HG03045 (cell line): ENCODE measurements around the gene MAD2L2.
"Not testable (repeated sequence)": the region's sequence is repeated elsewhere in the genome, so short reads cannot be mapped to it uniquely, and the experiment has no call there.

Experiments
- ATAC-seq: cut with Tn5 transposase; IDR thresholded peaks from one replicate; pipeline ENCODE4 v1.9.1; 2021; ENCODE audit warnings: mild to moderate bottlenecking, moderate library complexity; ENCODE audit not compliant: unreplicated experiment

The MAD2L2 gene

DNA sequence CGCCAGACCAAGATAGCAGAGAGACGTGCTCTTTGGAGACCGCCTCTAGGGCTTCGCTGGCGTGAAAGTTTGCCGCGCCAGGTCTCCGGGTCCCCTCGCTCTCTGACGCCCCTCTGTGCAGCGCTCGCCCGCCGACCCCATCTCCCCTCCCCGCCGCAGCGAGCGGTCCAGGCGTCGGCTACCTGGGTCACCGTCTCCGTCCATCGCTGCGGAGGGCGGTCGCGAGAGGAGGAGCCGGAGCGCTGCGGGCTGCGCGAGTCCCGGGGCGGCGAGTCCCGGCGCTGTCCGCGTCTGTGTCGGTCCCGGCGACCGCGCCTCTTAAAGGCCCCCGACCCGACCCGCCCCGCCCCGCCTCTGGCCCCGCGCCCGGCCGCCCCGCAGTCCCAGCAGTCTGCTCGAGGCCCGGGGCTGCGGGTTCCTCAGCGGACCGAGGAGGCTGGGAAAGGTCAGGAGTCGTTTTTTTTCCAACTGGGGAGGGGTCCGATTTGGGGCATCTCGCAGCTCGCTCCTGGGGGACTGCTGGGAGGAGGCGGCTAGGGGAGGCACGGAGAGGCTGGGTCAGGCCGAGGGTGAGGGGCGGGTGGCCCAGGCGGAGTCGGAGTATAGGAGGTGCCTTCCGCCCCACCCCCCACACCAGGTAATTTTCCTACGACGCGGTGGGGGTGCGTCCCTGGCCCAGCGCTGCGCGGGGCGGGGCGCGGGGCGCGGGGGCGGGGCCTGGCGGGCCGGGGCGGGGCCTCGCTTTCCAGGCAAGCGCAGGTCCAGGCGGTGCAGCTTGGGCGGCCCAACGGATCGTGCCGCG lies 26.6 kb downstream of the MAD2L2 start, which contains the start of the genes FBXO2 and FBXO44:
Gene FBXO2, minus strand, starts transcription at position 293 of the 802 bp plus-strand sequence. Its CDS starts 89 bp downstream, at position 204.
Gene FBXO44, plus strand, starts transcription at position 741 of the 802 bp plus-strand sequence. CDS start 959 bp downstream, outside the sequence.
- peak; percentile 78 for ATAC-seq

DNA sequence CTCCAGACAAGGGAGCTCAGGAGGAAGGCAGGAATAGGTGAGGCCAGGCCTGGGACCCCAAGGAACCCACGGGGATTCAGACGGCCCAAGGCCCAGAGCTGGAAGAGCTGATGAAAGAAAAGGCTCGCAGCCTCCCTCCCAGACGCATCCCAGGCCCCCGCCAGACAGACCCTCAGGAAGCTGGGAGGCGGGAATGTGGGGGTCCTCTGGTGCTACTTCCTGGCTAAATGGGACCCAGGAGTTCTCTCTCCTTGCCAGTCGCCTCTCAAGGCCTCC lies 27.1 kb downstream of the MAD2L2 start:
- no peak for ATAC-seq

DNA sequence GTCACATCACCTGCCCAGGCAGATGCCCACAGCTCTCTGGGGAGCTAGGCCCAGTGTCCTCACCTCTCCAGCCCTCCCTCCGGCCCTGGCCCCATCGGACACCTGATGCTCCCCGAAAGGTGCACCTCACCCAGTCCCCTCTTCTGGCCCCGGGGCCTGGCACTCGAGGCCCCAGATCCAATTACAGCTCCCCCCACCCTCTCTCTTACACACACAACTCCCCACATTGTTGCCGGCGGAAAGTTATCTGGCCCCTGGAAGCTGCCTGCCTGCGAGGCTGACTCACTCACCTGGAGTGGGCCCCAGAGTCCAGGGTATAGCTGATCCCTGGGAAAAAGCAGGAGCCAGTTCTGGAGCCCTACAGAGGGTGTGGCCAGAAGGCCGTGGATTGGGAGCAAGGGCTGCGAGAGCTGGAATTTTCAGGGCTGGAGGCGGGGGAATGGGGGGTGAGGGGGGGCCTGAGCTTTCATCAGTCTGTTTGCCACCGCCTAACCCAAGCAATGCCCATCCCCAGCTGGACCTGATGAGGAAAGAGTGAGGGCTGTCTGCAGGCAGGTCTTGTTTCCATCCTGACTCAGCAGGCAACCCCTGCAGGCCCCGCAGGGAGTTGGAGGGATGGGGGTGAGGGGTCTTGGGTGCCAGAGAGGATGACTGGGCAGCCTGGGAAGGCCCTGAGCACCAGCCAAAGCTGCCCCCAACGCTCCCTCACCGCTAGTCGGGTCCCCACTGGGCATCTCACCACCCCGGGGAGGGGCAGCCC lies 27.7 kb downstream of the MAD2L2 start:
- no peak for ATAC-seq

DNA sequence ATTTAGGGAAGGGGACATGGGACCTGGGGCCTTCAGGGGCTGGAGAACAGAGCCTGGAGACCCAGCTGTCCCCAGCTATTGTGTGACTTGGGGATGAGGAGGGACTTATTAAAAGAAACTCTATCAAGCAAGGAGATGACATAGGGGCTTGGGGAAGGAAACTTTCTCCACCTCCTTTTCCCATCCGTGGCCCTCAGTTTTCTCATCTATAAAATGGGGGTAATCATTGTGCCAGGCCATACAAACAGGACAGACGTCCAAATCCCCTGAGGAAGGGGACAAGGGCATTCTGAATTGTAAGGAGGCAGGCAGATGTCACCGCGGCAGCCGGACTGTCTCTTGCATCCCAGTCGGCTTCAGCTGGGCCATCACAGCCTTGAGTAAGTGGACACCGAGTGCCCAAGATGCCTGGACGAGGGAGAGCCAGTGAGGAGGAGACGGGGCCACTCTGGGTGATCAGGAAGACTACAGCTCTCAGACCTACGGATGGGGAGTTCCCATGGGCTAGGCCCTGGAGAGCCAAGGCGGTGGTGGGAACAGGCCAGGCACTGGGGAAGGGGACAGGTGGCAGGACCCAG lies 28.7 kb downstream of the MAD2L2 start:
- ATAC-seq = no peak

DNA sequence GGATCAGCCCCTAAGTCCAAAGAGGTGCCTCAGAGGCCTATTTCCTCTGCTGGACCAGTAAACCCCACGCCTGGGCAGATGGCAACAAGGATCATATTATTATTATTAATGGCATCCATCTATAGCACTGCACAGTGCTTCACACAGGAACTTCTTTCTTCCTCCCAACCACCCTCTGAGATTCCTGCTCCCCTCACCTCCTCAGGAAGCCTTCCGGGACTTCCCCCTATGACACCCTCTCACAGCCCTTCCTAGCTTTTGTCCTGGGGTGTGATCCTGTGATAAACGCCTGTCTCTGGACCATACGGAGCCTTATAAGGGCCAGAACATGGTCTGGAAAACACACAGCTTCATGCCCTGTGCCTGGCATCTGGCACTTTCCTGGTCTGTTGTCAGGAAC lies 29.9 kb downstream of the MAD2L2 start:
- no peak for ATAC-seq

DNA sequence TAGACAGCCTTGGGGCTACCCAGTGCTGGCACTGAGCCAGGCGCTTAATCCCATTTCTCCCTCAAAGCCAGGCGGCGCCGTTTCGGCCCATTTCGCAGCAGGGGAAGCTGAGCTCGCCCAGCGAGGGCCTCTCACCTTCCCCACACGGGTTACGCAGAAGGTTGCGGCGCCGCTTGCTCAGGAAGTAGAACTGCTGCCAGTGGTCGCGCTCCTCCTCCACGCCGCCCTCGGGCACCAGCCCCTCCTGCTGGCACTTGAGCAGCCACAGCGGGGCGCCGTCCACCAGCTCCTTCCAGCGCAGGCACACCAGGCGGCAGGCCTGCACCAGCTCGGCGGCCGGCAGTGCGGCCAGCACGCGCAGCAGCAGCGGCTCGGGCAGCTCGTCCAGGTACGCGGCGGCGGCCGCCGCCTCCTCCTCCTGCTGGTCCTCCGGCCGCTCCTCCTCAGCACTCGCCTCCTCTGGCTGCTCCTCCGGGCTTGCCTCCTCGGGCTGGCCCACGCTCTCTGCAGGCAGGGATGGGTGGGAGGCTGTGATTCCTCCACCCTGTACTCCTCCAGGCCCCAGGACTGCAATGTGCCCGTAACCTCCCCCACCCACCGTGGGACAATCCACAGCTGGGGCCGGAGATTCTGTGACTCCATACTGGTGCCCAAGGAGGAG lies 30.5 kb downstream of the MAD2L2 start:
- no peak for ATAC-seq

DNA sequence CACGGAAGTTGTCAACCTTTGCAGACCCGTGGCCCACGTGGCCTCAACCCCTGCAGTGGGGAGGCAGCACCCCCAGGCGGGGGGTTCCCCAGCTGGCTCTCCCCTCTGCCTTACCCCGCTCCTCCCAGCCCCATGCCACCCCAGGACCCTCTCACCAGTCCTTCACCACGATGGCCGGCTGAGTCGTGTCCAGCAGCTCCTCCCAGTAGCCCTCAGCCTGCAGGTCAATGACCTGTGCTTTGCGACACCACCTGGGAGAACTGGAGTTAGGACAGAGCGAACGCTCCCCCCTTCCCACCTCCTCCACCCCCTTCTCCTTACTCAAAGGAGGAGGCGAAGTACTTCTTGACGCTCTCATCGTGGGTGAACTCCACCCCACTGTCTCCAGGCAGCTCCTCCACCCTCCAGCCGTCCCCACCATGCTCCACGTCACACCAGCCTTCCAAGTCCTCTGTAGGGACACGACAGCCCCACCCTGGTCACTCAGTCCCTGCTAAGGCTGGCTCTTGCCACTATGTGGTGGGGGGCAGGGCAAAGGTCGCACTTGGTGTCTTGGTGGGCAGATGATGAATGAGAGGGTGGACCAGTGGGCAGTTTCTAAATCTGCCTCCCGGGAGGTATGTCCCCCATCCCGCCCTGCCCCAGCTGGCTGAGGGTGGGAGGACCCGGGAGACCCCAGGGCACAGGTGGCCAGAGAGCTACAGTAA lies 31.2 kb downstream of the MAD2L2 start:
- ATAC-seq = no peak

DNA sequence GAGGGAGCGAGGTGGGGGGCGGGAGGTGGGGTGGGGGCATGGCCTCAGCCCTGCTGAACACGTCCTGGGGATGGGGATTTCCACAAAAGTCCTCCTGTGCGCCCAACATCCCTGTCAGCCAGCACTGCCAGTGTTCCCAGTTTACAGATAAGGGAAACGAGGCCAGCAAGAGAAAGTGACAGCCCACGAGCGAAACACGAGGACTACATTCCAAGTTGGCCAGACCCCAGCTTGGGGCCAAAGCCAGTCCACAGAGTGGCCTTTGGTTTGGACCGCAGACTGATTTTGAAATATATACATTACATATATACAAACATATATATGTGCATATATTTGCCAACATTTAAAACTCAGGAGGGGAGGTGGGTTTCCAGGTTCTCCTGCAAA lies 31.7 kb downstream of the MAD2L2 start:
- no peak for ATAC-seq

DNA sequence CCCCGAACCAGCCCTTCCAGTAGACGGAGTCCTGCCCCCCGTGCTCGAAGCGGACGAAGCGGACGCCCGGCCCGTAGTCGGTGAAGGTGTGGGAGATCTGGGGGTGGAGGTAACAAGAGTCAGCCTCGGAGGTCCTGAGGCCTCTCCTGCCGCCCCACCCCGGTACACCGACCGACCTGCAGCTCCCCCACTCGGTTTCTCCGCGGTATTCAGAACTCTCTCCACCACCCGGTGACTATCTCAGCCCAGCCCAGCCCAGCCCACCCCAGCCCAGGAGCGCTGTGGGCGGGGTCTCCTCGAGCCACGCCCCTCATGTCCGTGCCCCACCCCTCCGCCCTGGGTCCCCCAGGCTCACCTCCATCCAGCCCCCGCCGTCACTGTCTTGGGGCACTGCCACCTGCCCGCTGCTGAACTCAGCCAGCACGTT lies 32.2 kb downstream of the MAD2L2 start:
- ATAC-seq = no peak

DNA sequence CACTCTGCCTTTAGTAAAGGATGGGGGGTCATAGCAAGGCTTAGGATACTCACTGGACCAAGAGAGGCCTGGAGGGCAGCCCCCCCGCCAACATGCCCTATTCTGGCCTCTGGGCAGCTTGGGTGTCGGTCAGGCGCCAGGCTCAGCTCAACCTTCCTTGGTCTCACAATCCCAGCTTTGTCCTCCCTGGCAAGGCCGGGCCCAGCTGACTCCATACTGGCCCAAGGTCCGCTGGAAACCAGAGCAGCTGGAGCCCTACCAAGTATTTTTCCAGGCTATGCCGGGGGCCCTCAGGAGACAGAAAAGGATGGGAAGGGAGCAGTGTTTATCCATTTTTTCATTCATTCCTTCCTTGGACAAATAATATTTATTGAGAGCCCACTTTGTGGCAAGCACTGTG lies 32.9 kb downstream of the MAD2L2 start:
- no peak for ATAC-seq

DNA sequence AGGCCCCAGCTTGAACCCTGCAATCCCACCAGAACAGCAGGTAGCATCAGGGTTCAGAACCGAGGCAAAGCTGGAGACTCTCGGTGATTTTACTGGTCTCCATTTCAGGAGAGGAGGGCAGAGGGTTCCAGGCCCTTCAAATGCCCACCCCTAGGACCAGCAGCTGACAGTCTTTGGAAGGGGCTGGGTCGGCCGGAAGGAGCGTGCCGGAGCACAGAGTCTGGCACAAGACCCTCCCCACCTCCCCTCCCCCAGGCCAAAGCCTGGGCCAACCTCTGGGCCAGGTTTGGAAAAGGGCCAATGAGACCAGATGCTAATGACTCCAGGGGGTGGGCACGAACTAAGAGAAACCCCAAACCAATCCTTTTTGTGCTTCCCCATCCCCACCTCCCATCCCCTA lies 33.6 kb downstream of the MAD2L2 start:
- no peak for ATAC-seq

DNA sequence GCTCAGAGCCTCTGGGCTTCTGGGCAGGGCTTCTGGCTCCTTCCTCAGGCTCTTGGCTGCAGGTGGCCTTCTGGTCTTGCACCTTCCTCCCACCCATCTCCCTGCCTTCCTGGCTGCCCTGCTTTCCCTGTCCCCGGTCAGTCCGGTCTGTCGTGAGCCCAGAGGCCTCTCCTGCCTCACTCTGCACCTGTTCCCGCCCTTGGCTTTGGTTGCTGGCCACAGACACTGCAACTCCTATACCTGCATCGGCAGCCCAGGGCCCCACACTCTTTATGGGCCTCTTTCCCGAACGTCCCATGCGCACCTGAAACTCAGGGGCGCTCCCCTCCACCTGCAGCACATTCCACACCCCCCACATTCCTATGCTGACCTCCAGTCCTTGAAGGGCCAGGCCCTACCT lies 34.6 kb downstream of the MAD2L2 start:
- no peak for ATAC-seq

DNA sequence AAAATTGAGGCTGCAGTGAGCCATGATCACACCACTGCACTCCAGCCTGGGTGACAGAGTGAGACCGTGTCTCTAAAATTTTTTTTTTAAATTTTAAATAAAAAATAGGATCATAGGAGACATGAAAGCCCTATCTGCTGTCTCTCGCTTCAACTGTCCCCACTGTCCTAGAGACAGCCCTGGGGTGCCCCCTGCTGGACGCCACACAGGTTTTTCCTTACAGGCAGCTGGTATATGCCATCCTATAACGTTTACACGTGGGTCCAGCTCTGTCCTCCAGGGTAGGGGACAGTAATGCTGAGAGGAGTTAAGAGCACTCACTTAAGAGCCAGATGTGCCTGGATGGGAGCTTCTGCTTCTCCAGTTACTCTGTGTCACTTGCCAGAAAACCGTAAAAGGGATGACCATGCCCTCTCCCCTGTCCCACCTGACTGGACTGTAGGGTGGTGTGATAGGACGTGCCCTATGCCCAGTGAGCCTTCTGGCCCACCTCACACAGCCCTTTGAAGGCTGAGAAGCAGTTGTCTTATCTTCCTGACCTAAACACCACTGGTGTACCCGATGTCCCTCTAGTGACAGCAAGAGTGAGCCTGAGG lies 35.2 kb downstream of the MAD2L2 start:
- no peak for ATAC-seq

DNA sequence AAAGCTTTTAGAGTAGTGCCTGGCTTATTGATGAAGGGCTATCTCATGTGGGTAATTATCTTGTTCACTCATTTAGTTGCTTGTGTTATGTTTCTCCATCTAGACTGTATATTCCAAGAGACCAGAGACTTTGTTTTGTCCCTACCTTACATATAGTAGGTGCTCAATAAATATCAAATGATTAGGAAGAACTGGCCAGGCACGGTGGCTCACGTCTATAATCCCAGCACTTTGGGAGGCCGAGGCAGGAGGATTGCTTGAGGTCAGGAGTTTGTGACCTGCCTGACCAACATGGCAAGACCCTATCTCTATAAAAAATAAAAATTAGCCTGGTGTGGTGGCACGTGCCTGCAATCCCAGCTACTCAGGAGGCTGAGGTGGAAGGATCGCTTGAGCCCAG lies 35.7 kb downstream of the MAD2L2 start:
- no peak for ATAC-seq

DNA sequence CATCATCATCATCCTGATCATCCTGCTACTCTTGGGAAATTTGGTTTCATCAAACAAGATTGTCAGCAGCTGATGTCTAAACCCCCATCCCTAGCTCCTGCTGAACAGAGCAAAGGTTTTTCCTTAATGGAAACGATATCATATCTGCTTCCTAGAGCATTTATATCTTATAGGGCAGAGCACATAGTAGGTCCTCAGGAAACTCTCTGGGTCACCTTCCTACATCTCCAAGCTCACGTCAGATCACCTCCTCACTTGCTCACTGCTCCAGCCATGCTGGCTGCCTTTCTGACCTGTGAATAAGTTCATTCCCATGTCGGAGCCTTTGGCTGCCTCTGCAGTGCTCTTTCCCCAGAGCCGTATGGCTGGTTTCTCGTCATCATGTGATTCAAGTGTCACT lies 37.2 kb downstream of the MAD2L2 start:
- ATAC-seq = no peak

DNA sequence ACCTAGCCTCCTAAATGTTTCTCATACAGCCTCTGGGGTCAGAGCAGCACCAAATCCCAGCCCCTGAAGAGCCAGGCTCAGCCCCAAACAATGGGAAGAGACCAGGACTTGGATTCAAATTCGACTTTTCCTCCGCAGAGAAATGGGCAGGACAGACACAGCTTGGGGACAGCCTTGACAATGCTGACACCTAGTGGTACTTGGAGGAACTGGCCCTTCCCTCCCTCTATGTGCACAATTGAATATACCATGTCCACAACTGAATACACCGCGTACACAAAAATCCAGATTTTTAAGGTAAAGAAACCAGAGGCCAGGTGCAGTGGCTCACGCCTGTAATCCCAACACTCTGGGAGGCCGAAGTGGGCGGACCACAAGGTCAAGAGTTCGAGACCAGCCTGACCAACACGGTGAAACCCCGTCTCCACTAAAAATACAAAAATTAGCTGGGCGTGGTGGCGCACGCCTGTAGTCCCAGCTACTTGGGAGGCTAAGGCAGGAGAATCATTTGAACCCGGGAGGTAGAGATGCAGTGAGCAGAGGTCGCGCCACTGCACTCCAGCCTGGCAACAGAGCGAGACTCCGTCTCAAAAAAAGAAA lies 38.4 kb downstream of the MAD2L2 start:
- ATAC-seq = not testable (repeated sequence)

DNA sequence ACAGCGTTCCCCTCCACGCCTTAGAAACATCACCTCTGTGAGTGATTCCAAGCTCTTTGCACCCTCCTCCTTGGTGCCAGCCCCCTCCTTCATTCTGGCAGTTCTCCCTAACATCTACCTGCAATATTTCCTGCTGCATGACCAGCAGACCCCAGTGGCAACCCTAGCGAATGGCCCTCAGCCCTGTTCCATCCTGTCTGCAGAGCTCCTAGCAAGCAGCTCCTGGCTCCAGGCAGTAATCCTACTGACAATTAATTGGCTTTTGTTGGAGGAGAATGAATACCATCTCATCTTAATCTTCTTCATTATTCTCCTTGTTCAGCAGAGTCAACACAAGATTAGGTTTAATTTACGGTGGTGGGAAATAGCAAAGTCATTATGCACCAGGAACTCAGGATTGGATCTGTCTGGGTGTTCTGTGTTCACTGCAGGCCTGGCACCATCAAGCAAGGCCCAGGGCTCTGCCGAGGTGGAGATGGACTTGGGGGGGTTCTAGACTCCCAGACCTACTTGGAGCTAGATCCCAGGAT lies 39.1 kb downstream of the MAD2L2 start:
- no peak for ATAC-seq

DNA sequence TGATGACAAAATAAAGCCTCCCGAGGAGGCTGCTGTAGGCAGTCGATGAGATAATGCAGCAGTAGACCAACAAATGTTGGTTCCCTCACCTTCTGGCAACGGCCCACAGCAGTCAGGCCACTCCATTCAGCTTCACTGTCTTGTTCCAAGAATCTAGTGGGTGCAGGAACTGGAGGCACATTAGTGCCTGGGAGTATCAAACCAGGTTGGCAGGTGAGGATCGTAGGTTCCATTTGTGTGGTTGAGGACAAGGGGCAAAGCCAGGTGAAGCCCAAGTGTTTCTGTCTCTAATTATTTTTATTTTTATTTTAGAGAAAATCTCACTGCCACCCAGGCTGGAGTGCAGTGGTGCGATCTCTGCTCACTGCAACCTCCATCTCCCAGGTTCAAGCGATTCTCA lies 40.0 kb downstream of the MAD2L2 start:
- ATAC-seq = no peak

DNA sequence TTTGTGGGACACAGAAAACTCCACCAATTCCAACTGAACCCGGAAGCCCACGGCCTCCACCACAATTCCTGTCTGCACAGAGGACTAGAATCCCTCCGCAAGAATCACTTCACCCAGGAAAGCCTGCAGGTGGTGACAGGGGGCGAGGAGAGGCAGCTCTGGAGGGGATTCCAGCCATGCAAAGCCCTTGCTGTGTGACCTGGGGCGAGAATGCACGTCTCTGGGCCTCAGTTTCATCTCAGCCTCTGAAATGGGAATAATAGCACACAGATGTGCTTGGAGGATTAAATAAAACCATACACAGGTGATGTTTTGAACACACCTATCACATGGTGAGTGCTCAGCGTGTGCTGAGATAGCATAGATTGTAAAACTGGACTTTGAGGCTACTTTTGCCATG lies 40.8 kb downstream of the MAD2L2 start:
- ATAC-seq = no peak

DNA sequence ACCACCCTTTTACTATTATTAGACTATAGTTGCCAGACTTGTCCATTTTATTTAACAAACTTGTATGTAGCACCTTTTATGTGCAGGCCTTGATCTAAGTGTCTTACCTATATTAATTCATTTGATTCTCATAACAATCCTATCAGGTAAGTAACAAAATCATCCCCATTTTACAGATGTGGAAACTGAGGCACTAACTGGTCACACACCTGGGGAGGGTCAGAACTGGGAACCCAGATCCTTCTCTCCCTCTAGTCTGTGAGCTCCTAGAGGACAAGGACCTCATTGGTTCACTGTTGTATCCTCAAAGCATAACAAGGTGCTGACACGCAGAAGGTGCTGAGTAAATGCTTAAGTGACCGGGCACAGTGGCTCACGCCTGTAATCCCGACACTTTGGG lies 41.6 kb downstream of the MAD2L2 start:
- ATAC-seq = no peak
